Hepatocyte (in vitro differentiated cells): ENCODE data around the gene MRPS10.

Source experiments
- EZH2 ChIP-seq: fragments of 200-600 bp; sonication (generic); IDR thresholded peaks from 2 replicates; pipeline ENCODE4 v1.6.1; 2016; ENCODE audit warnings: antibody characterized with exemption, mild to moderate bottlenecking, borderline replicate concordance
- TF ChIP-seq, protein P1 (sequence below): fragments of 200-600 bp; sonication (generic); IDR thresholded peaks from 2 replicates; pipeline ENCODE4 v1.5.1; 2016; ENCODE audit warnings: antibody characterized with exemption, mild to moderate bottlenecking; ENCODE audit not compliant: poor library complexity

DNA sequence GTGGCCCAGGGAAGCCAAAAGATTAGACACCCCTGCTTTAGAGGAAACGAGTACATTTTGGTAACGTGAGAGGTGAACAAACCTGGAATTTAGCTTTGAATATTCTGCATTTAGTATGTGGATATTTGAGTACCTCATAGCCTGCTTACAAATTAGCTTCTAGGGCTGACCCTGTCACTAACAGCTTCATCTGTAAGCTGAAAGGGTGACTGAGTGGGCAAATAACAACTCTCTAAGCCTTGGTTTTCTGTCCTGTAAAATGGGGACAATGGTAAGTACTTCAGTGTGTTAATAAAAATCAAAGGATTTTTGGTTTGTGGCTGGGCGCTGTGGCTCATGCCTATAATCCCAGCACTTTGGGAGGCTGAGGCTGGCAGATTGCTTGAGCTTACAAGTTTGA is 14.5 kb downstream of the MRPS10 start:
- TF ChIP-seq, protein P1, sequence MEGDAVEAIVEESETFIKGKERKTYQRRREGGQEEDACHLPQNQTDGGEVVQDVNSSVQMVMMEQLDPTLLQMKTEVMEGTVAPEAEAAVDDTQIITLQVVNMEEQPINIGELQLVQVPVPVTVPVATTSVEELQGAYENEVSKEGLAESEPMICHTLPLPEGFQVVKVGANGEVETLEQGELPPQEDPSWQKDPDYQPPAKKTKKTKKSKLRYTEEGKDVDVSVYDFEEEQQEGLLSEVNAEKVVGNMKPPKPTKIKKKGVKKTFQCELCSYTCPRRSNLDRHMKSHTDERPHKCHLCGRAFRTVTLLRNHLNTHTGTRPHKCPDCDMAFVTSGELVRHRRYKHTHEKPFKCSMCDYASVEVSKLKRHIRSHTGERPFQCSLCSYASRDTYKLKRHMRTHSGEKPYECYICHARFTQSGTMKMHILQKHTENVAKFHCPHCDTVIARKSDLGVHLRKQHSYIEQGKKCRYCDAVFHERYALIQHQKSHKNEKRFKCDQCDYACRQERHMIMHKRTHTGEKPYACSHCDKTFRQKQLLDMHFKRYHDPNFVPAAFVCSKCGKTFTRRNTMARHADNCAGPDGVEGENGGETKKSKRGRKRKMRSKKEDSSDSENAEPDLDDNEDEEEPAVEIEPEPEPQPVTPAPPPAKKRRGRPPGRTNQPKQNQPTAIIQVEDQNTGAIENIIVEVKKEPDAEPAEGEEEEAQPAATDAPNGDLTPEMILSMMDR = no peak
- TF ChIP-seq EZH2 = no peak
